RPMI8226 (cell line): ENCODE measurements around the gene ARMC6.
"Not testable (repeated sequence)": the region's sequence is repeated elsewhere in the genome, so short reads cannot be mapped to it uniquely, and the experiment has no call there.

Experiments used
- DNase-seq: peaks from one replicate; pipeline ENCODE4 v3.0.0-alpha.2; 2015

The ARMC6 gene

GRCh38 chr19:19023376-19023775, 10.0 kb upstream of the ARMC6 start:
- not testable (repeated sequence) for DNase-seq

- DNase-seq = no peak
Observed at GRCh38 chr19:19025861-19026260, 7.5 kb upstream of the ARMC6 start.

- DNase-seq = no peak
Observed at GRCh38 chr19:19026299-19026971, 7.0 kb upstream of the ARMC6 start.

GRCh38 chr19:19027228-19027627, 6.2 kb upstream of the ARMC6 start:
- DNase-seq = no peak

GRCh38 chr19:19028526-19028925, 4.9 kb upstream of the ARMC6 start:
- DNase-seq = no peak

GRCh38 chr19:19031891-19032290, 1.5 kb upstream of the ARMC6 start:
- DNase-seq = no peak

- peak; percentile 25 for DNase-seq
Observed at GRCh38 chr19:19032420-19033175, 805 bp upstream of the ARMC6 start.

GRCh38 chr19:19033176-19033425, 302 bp upstream of the ARMC6 start:
- DNase-seq = no peak

- peak; percentile 91 for DNase-seq
Observed at GRCh38 chr19:19034204-19034624, 811 bp downstream of the ARMC6 start.

GRCh38 chr19:19039901-19040300, 6.5 kb downstream of the ARMC6 start:
- no peak for DNase-seq

- no peak for DNase-seq
Observed at GRCh38 chr19:19040417-19040816, 7.0 kb downstream of the ARMC6 start.

GRCh38 chr19:19042732-19043280, 9.4 kb downstream of the ARMC6 start:
- DNase-seq = no peak

- no peak for DNase-seq
Observed at GRCh38 chr19:19043481-19043880, 10.1 kb downstream of the ARMC6 start.

GRCh38 chr19:19043881-19044280, 10.5 kb downstream of the ARMC6 start:
- no peak for DNase-seq

- DNase-seq = no peak
Observed at GRCh38 chr19:19049406-19049805, 16.0 kb downstream of the ARMC6 start.

GRCh38 chr19:19050104-19050503, 16.7 kb downstream of the ARMC6 start:
- no peak for DNase-seq

- DNase-seq = no peak
Observed at GRCh38 chr19:19050731-19051130, 17.3 kb downstream of the ARMC6 start.

- DNase-seq = no peak
Observed at GRCh38 chr19:19051478-19052213, 18.2 kb downstream of the ARMC6 start.

- no peak for DNase-seq
Observed at GRCh38 chr19:19052921-19053320, 19.5 kb downstream of the ARMC6 start.

GRCh38 chr19:19053508-19054314, 20.3 kb downstream of the ARMC6 start:
- peak; percentile 36 for DNase-seq

- DNase-seq = no peak
Observed at GRCh38 chr19:19054315-19054938, 21.0 kb downstream of the ARMC6 start.

- DNase-seq = no peak
Observed at GRCh38 chr19:19054939-19055440, 21.6 kb downstream of the ARMC6 start.
